Activated CD4-positive, alpha-beta T cell treated with anti-CD3 and anti-CD28 coated beads, Interleukin-2, amount 50 U/mL, for 24 hours (primary cell): Measurements from ENCODE around the gene MINAR1.
"Not testable (repeated sequence)": the region's sequence is repeated elsewhere in the genome, so short reads cannot be mapped to it uniquely, and the experiment has no call there.

Experiments
- DNase-seq, 2 donors: peaks; one replicate each; pipeline ENCODE4 v3.0.0-alpha.2; 2020; ENCODE audit warnings: low read depth in 1 of 2, low spot score in 1 of 2

Gene MINAR1

GRCh38 chr15:79431636-79432344 lies at the start of gene MINAR1:
TSS of gene MINAR1 (plus strand) at chr15:79432336. CDS start at chr15:79456148, 23,812 bp downstream.
- DNase-seq = no peak

- DNase-seq = no peak
These were observed 37.9 kb upstream of the MINAR1 start for GRCh38 chr15:79394231-79394630.

GRCh38 chr15:79396850-79397249 lies 35.3 kb upstream of the MINAR1 start:
- no peak for DNase-seq

- no peak for DNase-seq
These were observed 34.7 kb upstream of the MINAR1 start for GRCh38 chr15:79397269-79397910.

GRCh38 chr15:79399606-79400005 lies 32.5 kb upstream of the MINAR1 start:
- DNase-seq = no peak

- no peak for DNase-seq
These were observed 31.5 kb upstream of the MINAR1 start for GRCh38 chr15:79400650-79401049.

GRCh38 chr15:79401301-79401700 lies 30.8 kb upstream of the MINAR1 start:
- no peak for DNase-seq

GRCh38 chr15:79402136-79402535 lies 30.0 kb upstream of the MINAR1 start:
- no peak for DNase-seq

GRCh38 chr15:79403501-79403900 lies 28.6 kb upstream of the MINAR1 start:
- no peak for DNase-seq

GRCh38 chr15:79406210-79406609 lies 25.9 kb upstream of the MINAR1 start:
- no peak for DNase-seq

- no peak for DNase-seq
These were observed 24.1 kb upstream of the MINAR1 start for GRCh38 chr15:79408041-79408440.

GRCh38 chr15:79410237-79410636 lies 21.9 kb upstream of the MINAR1 start:
- DNase-seq = no peak

GRCh38 chr15:79412010-79412409 lies 20.1 kb upstream of the MINAR1 start:
- DNase-seq = no peak

- no peak for DNase-seq
These were observed 19.7 kb upstream of the MINAR1 start for GRCh38 chr15:79412429-79412828.

GRCh38 chr15:79416876-79417275 lies 15.3 kb upstream of the MINAR1 start:
- DNase-seq = no peak

- no peak for DNase-seq
These were observed 13.3 kb upstream of the MINAR1 start for GRCh38 chr15:79418693-79419279.

GRCh38 chr15:79425591-79426295 lies 6.4 kb upstream of the MINAR1 start:
- no peak for DNase-seq

GRCh38 chr15:79426899-79427298 lies 5.2 kb upstream of the MINAR1 start:
- DNase-seq = not testable (repeated sequence)

GRCh38 chr15:79427781-79428598 lies 4.1 kb upstream of the MINAR1 start:
- no peak for DNase-seq

- DNase-seq = no peak
These were observed 1.1 kb upstream of the MINAR1 start for GRCh38 chr15:79430901-79431635.
